ENCODE measurements around the gene ATP1A2.
"Not testable (repeated sequence)": the region's sequence is repeated elsewhere in the genome, so short reads cannot be mapped to it uniquely, and the experiment has no call there.

The ATP1A2 gene

GRCh38 chr1:160101037-160101716 lies 14.4 kb upstream of the ATP1A2 start:
- peak; percentile 32 to 34 for DNase-seq (ENCODE audit: low read depth in 2 of 2)

GRCh38 chr1:160101717-160102522 lies 13.6 kb upstream of the ATP1A2 start:
- DNase-seq (ENCODE audit: low read depth in 2 of 2): no peak

GRCh38 chr1:160103658-160104408 lies 11.7 kb upstream of the ATP1A2 start:
- DNase-seq (ENCODE audit: low read depth in 2 of 2): no peak

DNA sequence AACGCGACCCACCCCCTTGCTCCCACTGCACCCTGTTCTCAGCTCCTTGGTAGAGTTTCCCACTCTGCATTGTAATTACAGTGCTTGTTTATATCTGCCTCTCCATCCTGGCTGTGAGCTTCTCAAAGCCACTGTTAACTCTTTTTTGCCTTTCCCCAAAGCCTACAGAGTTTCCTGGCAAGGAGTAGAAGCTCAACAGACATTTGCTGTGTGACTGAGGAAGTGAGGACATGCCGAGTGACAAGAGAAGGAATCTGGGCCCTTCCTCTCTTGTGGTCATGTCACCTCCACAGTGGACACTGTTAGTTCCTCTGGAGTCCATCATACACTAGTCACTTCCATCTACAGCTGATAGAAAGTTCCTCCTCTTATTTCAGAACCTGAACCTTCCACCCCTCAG lies 11.1 kb upstream of the ATP1A2 start:
- no peak for DNase-seq (ENCODE audit: low read depth in 2 of 2)

DNA sequence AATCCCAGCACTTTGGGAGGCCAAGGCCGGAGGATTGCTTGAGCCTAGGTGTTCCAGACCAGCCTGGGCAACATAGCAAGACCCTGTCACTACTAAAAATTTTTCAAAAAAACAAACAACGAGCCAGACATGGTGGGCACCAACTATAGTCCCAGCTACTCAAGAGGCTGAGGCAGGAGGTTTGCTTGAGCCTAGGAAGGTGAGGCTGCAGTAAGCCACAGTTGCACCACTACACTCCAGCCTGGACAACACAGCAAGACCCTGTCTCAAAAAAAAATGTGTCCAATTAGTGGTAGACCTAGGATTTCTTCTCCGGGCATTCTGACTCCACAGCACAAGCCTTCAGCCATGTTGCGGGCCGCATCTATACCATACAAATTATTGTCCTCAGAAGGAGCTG lies 10.4 kb upstream of the ATP1A2 start:
- DNase-seq (ENCODE audit: low read depth in 2 of 2): no peak

DNA sequence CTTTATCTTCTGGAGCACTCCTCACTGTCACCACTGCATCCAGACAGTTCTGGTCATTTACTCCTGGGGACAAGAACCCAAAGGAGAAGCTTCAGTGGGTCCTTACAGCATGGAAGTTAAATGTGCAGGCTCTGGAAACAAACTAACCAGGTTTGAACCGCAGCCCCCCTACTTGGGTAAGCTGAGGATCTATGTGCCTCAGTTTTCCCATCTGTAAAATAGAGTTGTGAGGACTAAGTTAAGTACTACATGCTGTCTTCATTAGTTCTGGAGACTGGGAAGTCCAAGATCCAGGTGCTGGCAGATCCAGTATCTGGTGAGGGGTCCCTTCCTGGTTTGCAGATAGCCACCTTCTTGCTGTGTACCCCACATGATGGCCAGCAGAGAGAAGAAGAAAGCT lies 8.0 kb upstream of the ATP1A2 start:
- DNase-seq (ENCODE audit: low read depth in 2 of 2): no peak

GRCh38 chr1:160108888-160109662 lies 6.5 kb upstream of the ATP1A2 start:
- no peak for DNase-seq (ENCODE audit: low read depth in 2 of 2)

GRCh38 chr1:160109686-160110085 lies 5.9 kb upstream of the ATP1A2 start:
- DNase-seq (ENCODE audit: low read depth in 2 of 2): no peak

DNA sequence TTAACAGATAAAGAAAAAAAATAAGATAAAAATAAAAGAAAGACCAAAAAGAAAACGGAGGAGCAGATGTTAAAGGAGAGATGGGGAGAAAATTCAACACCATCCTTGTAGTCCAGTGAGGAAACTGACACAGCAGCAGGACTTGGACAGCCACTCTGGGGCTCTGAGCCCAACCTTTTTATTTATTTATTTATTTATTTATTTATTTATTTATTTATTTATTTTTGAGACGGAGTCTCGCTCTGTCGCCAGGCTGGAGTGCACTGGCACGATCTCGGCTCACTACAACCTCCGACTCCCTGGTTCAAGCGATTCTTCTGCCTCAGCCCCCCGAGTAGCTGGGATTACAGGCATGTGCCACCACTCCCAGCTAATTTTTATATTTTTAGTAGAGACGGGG lies 4.1 kb upstream of the ATP1A2 start:
- not testable (repeated sequence) for DNase-seq (ENCODE audit: low read depth in 2 of 2)

GRCh38 chr1:160112357-160112756 lies 3.2 kb upstream of the ATP1A2 start:
- DNase-seq (ENCODE audit: low read depth in 2 of 2): no peak

DNA sequence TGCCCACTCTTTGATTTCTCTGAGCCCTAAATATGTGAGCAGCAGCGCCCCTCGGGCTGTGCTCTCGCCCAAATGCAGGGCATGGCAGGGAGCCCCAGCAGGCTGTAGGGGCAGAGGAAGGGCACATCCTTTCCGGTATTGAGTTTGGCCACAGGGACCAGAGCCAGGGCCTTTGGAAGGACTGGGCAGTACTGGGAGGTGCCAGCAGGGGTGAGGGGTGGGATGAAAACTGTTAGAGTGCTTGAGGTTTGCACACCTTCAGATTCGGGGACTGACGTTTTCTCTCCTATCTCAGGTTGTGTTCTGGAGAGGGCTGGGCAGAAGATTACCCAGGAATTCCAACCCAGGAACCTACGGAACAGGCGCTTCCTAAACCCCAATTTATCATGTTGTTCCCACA lies 2.2 kb upstream of the ATP1A2 start:
- no peak for DNase-seq (ENCODE audit: low read depth in 2 of 2)

DNA sequence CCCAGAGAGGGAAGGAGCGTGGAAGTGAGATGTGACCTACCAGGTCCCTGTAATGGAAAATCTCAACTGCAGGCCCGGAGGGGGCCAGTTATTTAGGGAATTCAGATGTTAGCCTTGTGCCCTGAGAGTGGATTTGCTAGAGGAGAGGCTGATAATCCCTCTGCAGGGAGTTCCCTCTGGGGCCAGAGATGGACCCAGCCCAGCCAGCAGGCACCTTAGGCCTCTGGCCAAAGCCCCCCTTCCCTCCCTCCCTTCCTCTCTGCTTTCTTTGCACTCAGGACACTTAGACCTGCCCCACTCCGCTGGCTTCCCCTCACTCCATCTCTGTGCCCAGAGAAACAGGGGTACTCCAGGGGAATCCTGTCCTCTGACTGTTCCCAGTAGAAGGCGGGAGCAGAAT lies 1.5 kb upstream of the ATP1A2 start:
- no peak for DNase-seq (ENCODE audit: low read depth in 2 of 2)

GRCh38 chr1:160116283-160117147 lies 956 bp downstream of the ATP1A2 start:
- DNase-seq (ENCODE audit: low read depth in 2 of 2): no peak

GRCh38 chr1:160117300-160117699 lies 1.7 kb downstream of the ATP1A2 start:
- no peak for DNase-seq (ENCODE audit: low read depth in 2 of 2)

DNA sequence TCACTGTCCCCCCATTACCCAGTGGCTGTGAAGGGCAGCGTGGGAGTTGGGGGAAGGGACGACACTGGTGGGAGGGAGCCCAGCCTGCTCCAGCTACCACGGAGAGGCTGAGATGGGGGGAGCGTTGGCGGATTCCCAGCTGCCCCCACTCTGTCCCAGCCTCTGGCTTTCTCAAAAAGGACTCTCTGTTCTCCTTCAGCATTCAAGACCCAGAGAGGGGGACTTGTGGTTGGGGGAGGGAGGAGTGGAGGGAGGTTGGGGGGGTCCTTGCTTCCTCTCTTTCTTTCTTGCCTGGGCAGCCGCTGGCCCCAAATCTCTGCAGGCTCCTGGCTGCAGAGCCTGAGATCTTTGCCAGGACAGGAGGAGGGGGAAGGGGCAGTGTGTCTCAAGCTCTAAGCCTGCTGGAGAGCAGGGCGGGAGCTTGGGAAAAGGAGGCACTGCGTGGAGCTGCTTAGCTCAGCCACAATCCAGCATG lies 2.2 kb downstream of the ATP1A2 start:
- DNase-seq (ENCODE audit: low read depth in 2 of 2): no peak

GRCh38 chr1:160118928-160119327 lies 3.4 kb downstream of the ATP1A2 start:
- no peak for DNase-seq (ENCODE audit: low read depth in 2 of 2)

DNA sequence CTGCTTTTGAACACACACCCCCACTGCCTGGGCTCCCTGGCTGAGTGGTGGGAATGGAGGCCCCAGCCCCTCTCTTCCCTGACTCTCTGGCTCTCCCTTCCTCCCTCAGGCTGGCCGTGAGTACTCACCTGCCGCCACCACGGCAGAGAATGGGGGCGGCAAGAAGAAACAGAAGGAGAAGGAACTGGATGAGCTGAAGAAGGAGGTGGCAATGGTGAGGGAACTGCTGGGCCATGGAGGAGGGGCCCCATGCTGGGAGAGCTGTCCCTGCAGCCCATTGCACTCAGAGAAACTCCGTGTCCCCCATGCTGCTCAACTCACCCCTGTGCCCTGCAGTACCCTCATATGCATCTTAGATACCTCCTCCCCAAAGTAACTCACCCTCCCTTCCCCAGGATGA lies 5.2 kb downstream of the ATP1A2 start:
- no peak for DNase-seq (ENCODE audit: low read depth in 2 of 2)

DNA sequence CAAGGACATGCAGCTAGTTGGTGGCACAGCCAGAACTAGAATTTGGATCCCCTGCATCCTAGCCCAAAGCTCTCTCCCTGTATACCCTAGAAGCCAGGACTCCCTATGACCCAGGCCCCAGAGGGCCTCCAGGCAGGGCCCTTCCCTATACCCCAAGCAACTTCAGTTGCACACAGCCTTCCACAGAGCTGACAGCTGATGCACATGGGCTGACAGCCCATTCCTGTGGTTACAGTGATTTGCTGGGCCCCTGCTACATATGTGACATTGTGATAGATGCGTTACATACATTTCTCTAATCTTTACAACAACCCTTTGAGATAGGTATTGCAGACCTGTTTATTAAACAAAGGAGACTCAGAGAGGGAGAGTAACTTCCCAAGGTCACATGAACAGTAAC lies 5.8 kb downstream of the ATP1A2 start:
- no peak for DNase-seq (ENCODE audit: low read depth in 2 of 2)

- DNase-seq (ENCODE audit: low read depth in 2 of 2): no peak
These were observed 7.5 kb downstream of the ATP1A2 start for GRCh38 chr1:160122978-160123495.

DNA sequence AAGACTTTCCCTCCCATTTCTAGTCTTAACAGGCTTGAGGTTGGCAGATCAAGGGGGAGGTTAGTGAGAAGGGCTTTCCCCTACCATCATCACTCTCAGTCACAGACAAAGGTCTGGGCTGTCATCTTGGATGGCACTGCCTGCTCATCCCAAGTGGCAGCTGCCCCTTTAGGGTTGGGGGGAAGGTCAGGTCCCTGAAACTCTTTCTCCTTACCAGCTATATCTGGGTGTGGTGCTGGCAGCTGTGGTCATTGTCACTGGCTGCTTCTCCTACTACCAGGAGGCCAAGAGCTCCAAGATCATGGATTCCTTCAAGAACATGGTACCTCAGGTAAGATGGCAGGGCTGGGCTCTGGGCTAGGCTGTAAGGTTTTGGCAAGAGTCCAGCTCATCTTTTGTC lies 8.2 kb downstream of the ATP1A2 start:
- no peak for DNase-seq (ENCODE audit: low read depth in 2 of 2)

All from fibroblast of skin of left quadriceps (primary cell).